Renal cortical epithelial cell (primary cell): ENCODE measurements around the gene FNDC3B. TPM values are rescaled to one million over a fixed set of nuclear protein-coding genes. Genes with fewer than 3 reads are reported as not detected.
"Not testable (repeated sequence)": the region's sequence is repeated elsewhere in the genome, so short reads cannot be mapped to it uniquely, and the experiment has no call there.

Experiments
- DNase-seq: peaks from one replicate; pipeline ENCODE4 v3.0.0-alpha.2; 2011; ENCODE audit warnings: low read depth
- total RNA-seq: library from RNA; depleted of rRNA; stranded (reverse); fragments of >200 nt; gene quantifications from 2 replicates; pipeline ENCODE4 v1.2.3, GENCODE V29; 2014

FNDC3B gene
- total RNA-seq, 1 donor from 2014 or later = 220 TPM

GRCh38 chr3:172233474-172234277, 194.3 kb downstream of the FNDC3B start:
- DNase-seq = no peak

GRCh38 chr3:172235698-172236097, 196.3 kb downstream of the FNDC3B start:
- DNase-seq = no peak

- DNase-seq = peak; percentile 47
Measured at GRCh38 chr3:172236771-172237742, 197.7 kb downstream of the FNDC3B start.

- DNase-seq = no peak
Measured at GRCh38 chr3:172238188-172238587, 198.8 kb downstream of the FNDC3B start.

- no peak for DNase-seq
Measured at GRCh38 chr3:172239218-172239790, 199.9 kb downstream of the FNDC3B start.

GRCh38 chr3:172241405-172241804, 202.0 kb downstream of the FNDC3B start:
- DNase-seq = no peak

- not testable (repeated sequence) for DNase-seq
Measured at GRCh38 chr3:172242471-172242870, 203.1 kb downstream of the FNDC3B start.

GRCh38 chr3:172243376-172243775, 204.0 kb downstream of the FNDC3B start:
- not testable (repeated sequence) for DNase-seq

GRCh38 chr3:172244011-172244410, 204.6 kb downstream of the FNDC3B start:
- DNase-seq = peak; percentile 90

- no peak for DNase-seq
Measured at GRCh38 chr3:172245241-172245640, 205.9 kb downstream of the FNDC3B start.

- no peak for DNase-seq
Measured at GRCh38 chr3:172246107-172246844, 206.9 kb downstream of the FNDC3B start.

GRCh38 chr3:172247525-172248274, 208.3 kb downstream of the FNDC3B start:
- DNase-seq = peak; percentile 25

GRCh38 chr3:172249039-172249438, 209.7 kb downstream of the FNDC3B start:
- DNase-seq = peak; percentile 72

- DNase-seq = no peak
Measured at GRCh38 chr3:172251211-172251610, 211.8 kb downstream of the FNDC3B start.

- DNase-seq = no peak
Measured at GRCh38 chr3:172253200-172253599, 213.8 kb downstream of the FNDC3B start.

GRCh38 chr3:172254542-172254941, 215.2 kb downstream of the FNDC3B start:
- DNase-seq = no peak

GRCh38 chr3:172255321-172255720, 215.9 kb downstream of the FNDC3B start:
- not testable (repeated sequence) for DNase-seq

- DNase-seq = peak; percentile 48
Measured at GRCh38 chr3:172256101-172256734, 216.8 kb downstream of the FNDC3B start.

GRCh38 chr3:172257648-172258400, 218.4 kb downstream of the FNDC3B start:
- peak; percentile 84 for DNase-seq
